Gastroesophageal sphincter (tissue), 3 donors: ENCODE data around the gene PTDSS2.

Experiments used
- CTCF ChIP-seq, 4 experiments: fragments of 200-600 bp in 2 of 4; fragments of 450-650 bp in 2 of 4; sonication (generic) in 1 of 4; IDR thresholded peaks; one replicate each; pipeline ENCODE4 v1.5.1; 2017 to 2019; ENCODE audit warnings: antibody characterized with exemption in 4 of 4, mild to moderate bottlenecking in 2 of 4, moderate library complexity in 2 of 4
- EP300 ChIP-seq: sonication (generic); formaldehyde crosslinking; IDR thresholded peaks from one replicate; pipeline ENCODE4 v1.6.1; 2017; ENCODE audit warnings: antibody characterized with exemption, mild to moderate bottlenecking
- POLR2A ChIP-seq, 2 donors: fragments of 450-650 bp; IDR thresholded peaks; one replicate each; pipeline ENCODE4 v1.6.1; 2017; ENCODE audit warnings: antibody characterized with exemption in 2 of 2, mild to moderate bottlenecking in 2 of 2, moderate library complexity in 1 of 2

GRCh38 chr11:454801-455565 lies 4.9 kb downstream of the PTDSS2 start:
- TF ChIP-seq EP300, result no peak
- no peak for TF ChIP-seq CTCF (IDR thresholded peaks at IDR 0.05)
- TF ChIP-seq POLR2A (IDR thresholded peaks at IDR 0.05), result no peak
